Endothelial cell of umbilical vein (primary cell): ENCODE results near the gene LAMP1.

Experiments
- CTCF ChIP-seq, 2 donors: IDR thresholded peaks; 1 replicate in 1 of 2; 2 replicates in 1 of 2; pipeline ENCODE4 v1.5.1; 2011; ENCODE audit warnings: low read length in 2 of 2, mild to moderate bottlenecking in 2 of 2, moderate library complexity in 2 of 2, control low read depth in 1 of 2, inconsistent platforms in 1 of 2, low read depth in 1 of 2; ENCODE audit not compliant: insufficient read depth in 1 of 2; ENCODE audit errors: extremely low read depth in 1 of 2
- MYC ChIP-seq: IDR thresholded peaks from one replicate; pipeline ENCODE4 v1.6.1; 2011; ENCODE audit warnings: mild to moderate bottlenecking, low read depth, low read length
- POLR2A ChIP-seq: IDR thresholded peaks from 2 replicates; pipeline ENCODE4 v1.6.1; 2012; ENCODE audit warnings: low read depth, mild to moderate bottlenecking, control low read depth, low read length

- TF ChIP-seq CTCF (IDR thresholded peaks at IDR 0.05; ENCODE audit: extremely low read depth in 1 of 2, insufficient read depth in 1 of 2, low read depth in 1 of 2, low read length in 2 of 2) (no peak), MYC (no peak), POLR2A (no peak)
Observed at GRCh38 chr13:113295776-113296175, 1.3 kb upstream of the LAMP1 start.
